Fibroblast of mammary gland (primary cell): ENCODE data around the gene PPP4R1.
A peak's percentile ranks its signal among the peaks of the same experiment; 100 is the strongest.

Experiments
- DNase-seq: peaks from one replicate; pipeline ENCODE4 v3.0.0-alpha.2; 2010; ENCODE audit warnings: low read depth
- H3K4me3 ChIP-seq: 2 replicates; pipeline ENCODE4 v1.5.1; 2011; ENCODE audit warnings: low read depth, mild to moderate bottlenecking, low read length, moderate library complexity; ENCODE audit not compliant: control insufficient read depth
- TF ChIP-seq, protein P1 (sequence below): conservative IDR thresholded peaks from 2 replicates; pipeline ENCODE4 v1.5.1; 2011; ENCODE audit warnings: low read depth, low read length, inconsistent platforms; ENCODE audit not compliant: control insufficient read depth, insufficient read depth

Gene PPP4R1

DNA sequence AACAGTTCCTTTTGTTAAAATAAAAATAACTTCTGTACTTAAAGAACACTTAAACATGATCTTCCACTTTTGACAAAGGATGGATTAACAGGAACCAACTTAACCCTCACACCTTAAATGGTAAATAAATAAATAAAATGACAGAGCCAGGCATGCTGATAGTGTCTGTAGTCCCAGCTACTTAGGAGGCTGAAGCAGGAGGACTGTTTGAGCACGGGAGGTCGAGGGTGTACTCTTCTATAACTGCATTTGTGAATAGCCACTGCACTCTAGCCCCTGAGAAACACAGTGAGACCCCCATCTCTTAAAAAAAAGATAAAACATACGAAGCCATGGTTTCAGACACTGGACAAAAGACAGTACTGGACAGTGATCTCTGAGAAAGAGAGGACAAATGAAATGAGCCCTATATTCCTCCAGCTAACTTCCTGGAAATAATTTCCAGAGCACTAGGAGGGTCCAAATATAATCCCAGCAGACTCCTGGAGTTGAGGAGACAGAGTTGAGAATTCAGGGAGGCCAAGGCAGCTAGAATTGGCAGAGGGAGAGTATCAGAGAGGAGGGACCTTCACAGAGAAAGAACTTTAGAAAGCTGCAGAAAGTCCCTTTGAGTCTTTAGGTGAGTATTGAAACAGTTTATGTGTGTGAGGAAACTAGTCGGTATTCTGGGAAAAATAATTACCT lies 17.4 kb downstream of the PPP4R1 start:
- H3K4me3 ChIP-seq, result no peak overlapping the region
- TF ChIP-seq, protein P1, sequence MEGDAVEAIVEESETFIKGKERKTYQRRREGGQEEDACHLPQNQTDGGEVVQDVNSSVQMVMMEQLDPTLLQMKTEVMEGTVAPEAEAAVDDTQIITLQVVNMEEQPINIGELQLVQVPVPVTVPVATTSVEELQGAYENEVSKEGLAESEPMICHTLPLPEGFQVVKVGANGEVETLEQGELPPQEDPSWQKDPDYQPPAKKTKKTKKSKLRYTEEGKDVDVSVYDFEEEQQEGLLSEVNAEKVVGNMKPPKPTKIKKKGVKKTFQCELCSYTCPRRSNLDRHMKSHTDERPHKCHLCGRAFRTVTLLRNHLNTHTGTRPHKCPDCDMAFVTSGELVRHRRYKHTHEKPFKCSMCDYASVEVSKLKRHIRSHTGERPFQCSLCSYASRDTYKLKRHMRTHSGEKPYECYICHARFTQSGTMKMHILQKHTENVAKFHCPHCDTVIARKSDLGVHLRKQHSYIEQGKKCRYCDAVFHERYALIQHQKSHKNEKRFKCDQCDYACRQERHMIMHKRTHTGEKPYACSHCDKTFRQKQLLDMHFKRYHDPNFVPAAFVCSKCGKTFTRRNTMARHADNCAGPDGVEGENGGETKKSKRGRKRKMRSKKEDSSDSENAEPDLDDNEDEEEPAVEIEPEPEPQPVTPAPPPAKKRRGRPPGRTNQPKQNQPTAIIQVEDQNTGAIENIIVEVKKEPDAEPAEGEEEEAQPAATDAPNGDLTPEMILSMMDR, result no peak
- DNase-seq, result no peak

DNA sequence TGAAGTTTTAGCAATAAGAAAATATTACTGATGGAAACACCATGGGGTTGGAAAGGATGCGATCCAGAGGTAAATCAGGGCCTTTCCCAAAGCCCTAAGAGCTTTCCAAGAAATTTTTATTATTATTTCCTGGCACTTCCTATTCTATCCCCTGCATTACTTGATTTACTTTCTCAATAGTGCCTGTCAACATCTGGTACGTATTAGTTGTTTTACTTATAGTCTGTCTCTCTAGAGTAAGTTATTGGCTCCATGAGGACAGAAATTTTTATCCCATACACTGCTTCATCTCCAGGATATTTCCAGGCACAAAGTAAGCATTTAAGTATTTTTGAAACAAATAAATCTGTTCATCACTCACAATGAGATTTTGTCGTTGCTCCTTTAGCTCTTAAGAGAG lies 18.1 kb downstream of the PPP4R1 start:
- peak; percentile 58 for DNase-seq
- H3K4me3 ChIP-seq, result no peak overlapping the region
- TF ChIP-seq, protein P1, result no peak

DNA sequence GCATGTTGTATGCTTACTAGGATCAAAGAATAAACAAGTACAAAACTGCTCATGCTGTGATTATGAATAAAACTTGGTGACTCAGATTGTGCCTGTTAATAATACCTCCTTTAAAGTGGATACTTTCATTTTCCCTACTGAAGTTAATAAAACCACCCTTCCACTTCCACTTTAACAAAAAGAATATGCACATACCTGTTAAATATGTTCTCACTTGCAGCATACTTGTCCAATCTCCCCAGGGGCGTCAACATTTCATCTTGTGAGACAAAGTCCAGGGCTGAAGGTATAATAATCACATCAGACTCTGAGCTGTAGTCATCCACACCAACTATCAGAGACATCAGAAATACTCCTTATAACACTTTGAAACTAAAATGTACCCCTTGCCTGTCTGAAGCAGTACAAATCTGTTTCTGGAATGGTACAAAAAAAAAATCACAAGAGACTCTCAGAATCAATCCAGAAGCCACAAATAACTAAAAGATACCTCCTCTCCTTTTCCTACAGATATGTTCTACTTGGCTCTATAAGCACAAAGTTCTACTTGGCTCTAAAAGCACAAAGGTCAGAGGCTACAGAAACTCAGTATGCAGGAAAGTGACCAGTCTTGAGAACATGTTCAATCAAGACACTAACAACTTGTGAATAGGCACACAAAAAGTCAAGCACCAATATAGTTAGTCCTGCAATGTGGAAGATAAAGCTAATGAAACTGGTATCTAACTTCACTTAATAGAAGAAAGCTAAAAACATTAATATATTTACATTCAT lies 19.3 kb downstream of the PPP4R1 start:
- H3K4me3 ChIP-seq, result no peak overlapping the region
- TF ChIP-seq, protein P1, result no peak
- DNase-seq, result peak; percentile 56

DNA sequence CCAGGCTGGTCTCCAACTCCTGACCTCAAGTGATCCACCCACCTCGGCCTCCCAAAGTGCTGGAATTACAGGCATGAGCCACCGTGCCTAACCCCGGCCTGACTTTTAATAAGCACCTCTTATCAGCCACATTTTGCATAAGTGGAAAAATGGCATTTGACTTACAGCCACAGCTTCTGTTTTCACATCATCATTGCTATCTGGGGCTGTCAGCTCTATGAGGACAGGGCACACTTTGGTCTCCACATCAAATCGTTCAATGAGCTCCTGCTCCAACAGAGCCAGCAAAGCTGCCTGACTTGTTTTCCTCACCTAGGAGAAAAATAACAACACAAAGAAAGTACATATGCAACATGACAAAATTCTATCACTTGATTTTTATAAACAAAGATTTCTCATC lies 26.4 kb downstream of the PPP4R1 start:
- no peak overlapping the region for H3K4me3 ChIP-seq
- TF ChIP-seq, protein P1, result no peak
- no peak for DNase-seq

DNA sequence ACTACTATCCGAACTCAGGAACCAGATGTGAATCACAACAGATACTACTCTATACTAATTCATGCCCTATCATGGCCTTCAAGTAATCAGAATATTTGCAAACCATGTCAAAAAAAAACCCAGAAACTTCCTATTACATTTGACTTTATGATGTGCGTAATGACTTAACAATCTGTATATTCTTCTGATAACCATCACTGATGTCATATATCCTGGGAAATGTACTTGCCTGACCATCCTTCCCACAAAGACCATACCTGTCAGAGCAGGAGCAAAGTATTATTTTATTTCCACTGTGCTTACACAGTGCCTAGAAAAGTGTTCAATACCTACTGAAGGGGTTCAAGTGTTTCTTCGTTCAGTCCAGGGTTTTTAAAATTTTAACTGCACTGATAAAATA lies 27.5 kb downstream of the PPP4R1 start:
- TF ChIP-seq, protein P1, result no peak
- no peak overlapping the region for H3K4me3 ChIP-seq
- DNase-seq, result no peak

DNA sequence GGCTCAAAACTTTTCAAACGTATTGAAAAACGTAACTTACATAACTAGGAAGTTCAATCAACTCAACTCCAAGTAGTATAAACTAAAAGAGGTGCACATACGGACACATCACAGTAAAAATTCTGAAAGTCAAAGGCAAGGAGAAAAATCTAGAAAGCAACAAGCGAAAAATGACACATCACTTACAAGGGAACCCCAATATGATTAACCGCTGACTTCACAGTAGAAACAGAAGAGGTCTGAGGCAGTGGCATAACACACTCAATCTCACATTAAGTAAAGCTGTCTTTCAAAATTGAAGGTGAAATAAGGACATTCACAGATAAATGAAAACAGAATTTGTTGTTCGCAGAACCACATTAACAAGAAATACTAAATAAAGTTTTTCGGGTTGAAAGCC lies 32.7 kb downstream of the PPP4R1 start:
- H3K4me3 ChIP-seq, result no peak overlapping the region
- no peak for DNase-seq
- TF ChIP-seq, protein P1, result no peak
